Mesothelial cell of epicardium (in vitro differentiated cells): ENCODE measurements around the gene GRID1. TPM values are rescaled to one million over a fixed set of nuclear protein-coding genes. Genes with fewer than 3 reads are reported as not detected.

Experiments
- DNase-seq, 2 experiments: peaks; one replicate each; pipeline ENCODE4 v3.0.0; 2021; ENCODE audit warnings: low spot score in 2 of 2; ENCODE audit not compliant: unreplicated experiment in 2 of 2
- H3K27ac Mint-ChIP-seq: 2 replicates; pipeline ENCODE4 v1.8.0; 2021; ENCODE audit warnings: mixed read lengths
- H3K27me3 Mint-ChIP-seq: 2 replicates; pipeline ENCODE4 v1.8.0; 2021; ENCODE audit warnings: low read depth, mixed read lengths
- H3K36me3 Mint-ChIP-seq: 2 replicates; pipeline ENCODE4 v1.8.0; 2021; ENCODE audit warnings: mixed read lengths
- H3K4me1 Mint-ChIP-seq: 2 replicates; pipeline ENCODE4 v1.8.0; 2021; ENCODE audit warnings: mixed read lengths
- H3K4me3 Mint-ChIP-seq: 2 replicates; pipeline ENCODE4 v1.8.0; 2021; ENCODE audit warnings: mild to moderate bottlenecking, moderate library complexity, mixed read lengths
- H3K9me3 Mint-ChIP-seq: 2 replicates; pipeline ENCODE4 v1.8.0; 2021; ENCODE audit warnings: mixed read lengths
- CTCF ChIP-seq: fragments of 200-600 bp; sonication (generic); IDR thresholded peaks from one replicate; pipeline ENCODE4 v1.5.0; 2021; ENCODE audit warnings: antibody characterized with exemption; ENCODE audit not compliant: unreplicated experiment
- total RNA-seq: library from RNA; stranded (reverse); gene quantifications from 3 replicates; pipeline ENCODE4 v1.2.1, GENCODE V29; 2021

GRID1 gene
- total RNA-seq, 1 donor from 2014 or later = 0.22 TPM

- no peak overlapping the region for H3K27ac Mint-ChIP-seq
- no peaks in the 10 kb centered on the region for H3K36me3 Mint-ChIP-seq
- H3K4me1 Mint-ChIP-seq = peaks cover 5% of the 10 kb centered on the region
- TF ChIP-seq CTCF = no peak
- no peak for DNase-seq
- H3K27me3 Mint-ChIP-seq = no peaks in the 10 kb centered on the region
- H3K9me3 Mint-ChIP-seq = peaks cover 4% of the 10 kb centered on the region
- no peak overlapping the region for H3K4me3 Mint-ChIP-seq
Measured at GRCh38 chr10:85682621-85683020, 684.0 kb downstream of the GRID1 start.

GRCh38 chr10:85679710-85680109, 686.9 kb downstream of the GRID1 start:
- H3K36me3 Mint-ChIP-seq = no peaks in the 10 kb centered on the region
- H3K27ac Mint-ChIP-seq = no peak overlapping the region
- DNase-seq = no peak
- no peak for TF ChIP-seq CTCF
- H3K4me1 Mint-ChIP-seq = peaks cover 5% of the 10 kb centered on the region
- H3K9me3 Mint-ChIP-seq = no peaks in the 10 kb centered on the region
- no peak overlapping the region for H3K4me3 Mint-ChIP-seq
- H3K27me3 Mint-ChIP-seq = no peaks in the 10 kb centered on the region

GRCh38 chr10:85679061-85679460, 687.5 kb downstream of the GRID1 start:
- Mint-ChIP-seq H3K27me3 (no peaks in the 10 kb centered on the region), H3K4me3 (no peak overlapping the region), H3K36me3 (no peaks in the 10 kb centered on the region), H3K27ac (no peak overlapping the region), H3K4me1 (peaks cover 5% of the 10 kb centered on the region), H3K9me3 (no peaks in the 10 kb centered on the region)
- no peak for DNase-seq
- no peak for TF ChIP-seq CTCF

GRCh38 chr10:85674851-85675250, 691.7 kb downstream of the GRID1 start:
- Mint-ChIP-seq H3K27me3 (no peaks in the 10 kb centered on the region), H3K4me1 (peaks cover 5% of the 10 kb centered on the region), H3K4me3 (no peak overlapping the region), H3K36me3 (peaks cover 4% of the 10 kb centered on the region), H3K27ac (no peak overlapping the region), H3K9me3 (peaks cover 24% of the 10 kb centered on the region)
- DNase-seq = no peak
- TF ChIP-seq CTCF = no peak

- Mint-ChIP-seq H3K4me3 (no peak overlapping the region), H3K9me3 (peaks cover 24% of the 10 kb centered on the region), H3K27me3 (no peaks in the 10 kb centered on the region), H3K36me3 (peaks cover 4% of the 10 kb centered on the region), H3K27ac (no peak overlapping the region), H3K4me1 (no peaks in the 10 kb centered on the region)
- no peak for DNase-seq
- TF ChIP-seq CTCF = no peak
Measured at GRCh38 chr10:85673270-85673669, 693.3 kb downstream of the GRID1 start.

GRCh38 chr10:85671530-85671929, 695.1 kb downstream of the GRID1 start:
- H3K4me3 Mint-ChIP-seq = no peak overlapping the region
- no peak for DNase-seq
- peaks cover 4% of the 10 kb centered on the region for H3K36me3 Mint-ChIP-seq
- TF ChIP-seq CTCF = no peak
- peaks cover 24% of the 10 kb centered on the region for H3K9me3 Mint-ChIP-seq
- peaks cover 2% of the 10 kb centered on the region for H3K4me1 Mint-ChIP-seq
- peaks cover 3% of the 10 kb centered on the region for H3K27me3 Mint-ChIP-seq
- no peak overlapping the region for H3K27ac Mint-ChIP-seq
